ENCODE results near the gene PPARD.

- TF ChIP-seq HEYL (CRISPR knock-in tag; IDR thresholded peaks at IDR 0.05) (no peak), EP300 (IDR thresholded peaks at IDR 0.05) (no peak), POLR2A (IDR thresholded peaks at IDR 0.05; ENCODE audit: low read length) (no peak), KDM1A (IDR thresholded peaks at IDR 0.05; ENCODE audit: low read depth) (no peak)
- TF ChIP-seq, protein P1, sequence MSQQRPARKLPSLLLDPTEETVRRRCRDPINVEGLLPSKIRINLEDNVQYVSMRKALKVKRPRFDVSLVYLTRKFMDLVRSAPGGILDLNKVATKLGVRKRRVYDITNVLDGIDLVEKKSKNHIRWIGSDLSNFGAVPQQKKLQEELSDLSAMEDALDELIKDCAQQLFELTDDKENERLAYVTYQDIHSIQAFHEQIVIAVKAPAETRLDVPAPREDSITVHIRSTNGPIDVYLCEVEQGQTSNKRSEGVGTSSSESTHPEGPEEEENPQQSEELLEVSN (IDR thresholded peaks at IDR 0.05; ENCODE audit: borderline replicate concordance, low read depth) = no peak
- TF ChIP-seq, protein P2, sequence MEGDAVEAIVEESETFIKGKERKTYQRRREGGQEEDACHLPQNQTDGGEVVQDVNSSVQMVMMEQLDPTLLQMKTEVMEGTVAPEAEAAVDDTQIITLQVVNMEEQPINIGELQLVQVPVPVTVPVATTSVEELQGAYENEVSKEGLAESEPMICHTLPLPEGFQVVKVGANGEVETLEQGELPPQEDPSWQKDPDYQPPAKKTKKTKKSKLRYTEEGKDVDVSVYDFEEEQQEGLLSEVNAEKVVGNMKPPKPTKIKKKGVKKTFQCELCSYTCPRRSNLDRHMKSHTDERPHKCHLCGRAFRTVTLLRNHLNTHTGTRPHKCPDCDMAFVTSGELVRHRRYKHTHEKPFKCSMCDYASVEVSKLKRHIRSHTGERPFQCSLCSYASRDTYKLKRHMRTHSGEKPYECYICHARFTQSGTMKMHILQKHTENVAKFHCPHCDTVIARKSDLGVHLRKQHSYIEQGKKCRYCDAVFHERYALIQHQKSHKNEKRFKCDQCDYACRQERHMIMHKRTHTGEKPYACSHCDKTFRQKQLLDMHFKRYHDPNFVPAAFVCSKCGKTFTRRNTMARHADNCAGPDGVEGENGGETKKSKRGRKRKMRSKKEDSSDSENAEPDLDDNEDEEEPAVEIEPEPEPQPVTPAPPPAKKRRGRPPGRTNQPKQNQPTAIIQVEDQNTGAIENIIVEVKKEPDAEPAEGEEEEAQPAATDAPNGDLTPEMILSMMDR (IDR thresholded peaks at IDR 0.05) = no peak
Observed at GRCh38 chr6:35471836-35472345, 129.5 kb downstream of the PPARD start.
